Smooth muscle cell (in vitro differentiated cells): ENCODE data around the gene DGKE. TPM values are rescaled to one million over a fixed set of nuclear protein-coding genes. Genes with fewer than 3 reads are reported as not detected.

Experiments used
- DNase-seq: peaks from one replicate; lab custom pipeline; 2025; ENCODE audit not compliant: unreplicated experiment; lab: John Stamatoyannopoulos, UW
- H2AFZ ChIP-seq: fragments of 200-600 bp; sonication (generic); 2 replicates; pipeline ENCODE4 v1.6.0; 2016; ENCODE audit warnings: antibody characterized with exemption, low read depth, mild to moderate bottlenecking
- H3F3A ChIP-seq: fragments of 200-600 bp; sonication (generic); 2 replicates; pipeline ENCODE4 v1.6.0; 2017; ENCODE audit warnings: antibody characterized with exemption, low read depth
- H3K27ac ChIP-seq: fragments of 200-600 bp; sonication (generic); 2 replicates; pipeline ENCODE4 v1.5.1; 2016; ENCODE audit warnings: low read depth, mild to moderate bottlenecking
- H3K27me3 ChIP-seq: fragments of 200-600 bp; sonication (generic); 2 replicates; pipeline ENCODE4 v1.6.1; 2016; ENCODE audit warnings: low read depth, mild to moderate bottlenecking
- H3K36me3 ChIP-seq: fragments of 200-600 bp; sonication (generic); 2 replicates; pipeline ENCODE4 v1.5.1; 2016; ENCODE audit warnings: low read depth
- H3K4me1 ChIP-seq: fragments of 200-600 bp; sonication (generic); 2 replicates; pipeline ENCODE4 v1.5.1; 2016; ENCODE audit warnings: low read depth
- H3K4me2 ChIP-seq: fragments of 200-600 bp; sonication (generic); 2 replicates; pipeline ENCODE4 v1.6.0; 2016; ENCODE audit warnings: mild to moderate bottlenecking
- H3K4me3 ChIP-seq: fragments of 200-600 bp; sonication (generic); 2 replicates; pipeline ENCODE4 v1.5.1; 2016; ENCODE audit warnings: mild to moderate bottlenecking
- H3K79me2 ChIP-seq: fragments of 200-600 bp; sonication (generic); 2 replicates; pipeline ENCODE4 v1.6.0; 2016; ENCODE audit warnings: low read depth, mild to moderate bottlenecking
- H3K9ac ChIP-seq: fragments of 200-600 bp; sonication (generic); 2 replicates; pipeline ENCODE4 v1.6.0; 2016; ENCODE audit warnings: low read depth
- H3K9me3 ChIP-seq: fragments of 200-600 bp; sonication (generic); replicated peaks from 2 replicates; pipeline ENCODE4 v1.5.1; 2016; ENCODE audit warnings: low read depth
- H4K20me1 ChIP-seq: fragments of 200-600 bp; sonication (generic); 2 replicates; pipeline ENCODE4 v1.6.0; 2016; ENCODE audit warnings: low read depth
- WGBS: methylation state at CpG from one replicate; pipeline ENCODE4 v1.1.7; 2016; ENCODE audit warnings: low lambda C conversion rate; 5-methylcytosine and 5-hydroxymethylcytosine counted together
- polyA plus RNA-seq: library from polyadenylated mRNA; unstranded; fragments of >200 nt; fragmentation: Nextera tagmentation; extraction: Ambion mirVana; gene quantifications from 2 replicates; pipeline ENCODE4 v1.2.1, GENCODE V29; 2016
- total RNA-seq: library from RNA; depleted of rRNA; stranded (reverse); fragments of >200 nt; gene quantifications from 2 replicates; pipeline ENCODE4 v1.2.3, GENCODE V29; 2014
- TF ChIP-seq, protein P1 (sequence below): fragments of 200-600 bp; sonication (generic); IDR thresholded peaks from 2 replicates; pipeline ENCODE4 v1.5.1; 2017; ENCODE audit warnings: borderline replicate concordance, mild to moderate bottlenecking, antibody characterized with exemption; ENCODE audit not compliant: insufficient read depth, poor library complexity, severe bottlenecking

Gene DGKE
- total and polyA plus RNA-seq, 2 experiments from 2014 or later: 1.2 to 5.9 TPM

DNA sequence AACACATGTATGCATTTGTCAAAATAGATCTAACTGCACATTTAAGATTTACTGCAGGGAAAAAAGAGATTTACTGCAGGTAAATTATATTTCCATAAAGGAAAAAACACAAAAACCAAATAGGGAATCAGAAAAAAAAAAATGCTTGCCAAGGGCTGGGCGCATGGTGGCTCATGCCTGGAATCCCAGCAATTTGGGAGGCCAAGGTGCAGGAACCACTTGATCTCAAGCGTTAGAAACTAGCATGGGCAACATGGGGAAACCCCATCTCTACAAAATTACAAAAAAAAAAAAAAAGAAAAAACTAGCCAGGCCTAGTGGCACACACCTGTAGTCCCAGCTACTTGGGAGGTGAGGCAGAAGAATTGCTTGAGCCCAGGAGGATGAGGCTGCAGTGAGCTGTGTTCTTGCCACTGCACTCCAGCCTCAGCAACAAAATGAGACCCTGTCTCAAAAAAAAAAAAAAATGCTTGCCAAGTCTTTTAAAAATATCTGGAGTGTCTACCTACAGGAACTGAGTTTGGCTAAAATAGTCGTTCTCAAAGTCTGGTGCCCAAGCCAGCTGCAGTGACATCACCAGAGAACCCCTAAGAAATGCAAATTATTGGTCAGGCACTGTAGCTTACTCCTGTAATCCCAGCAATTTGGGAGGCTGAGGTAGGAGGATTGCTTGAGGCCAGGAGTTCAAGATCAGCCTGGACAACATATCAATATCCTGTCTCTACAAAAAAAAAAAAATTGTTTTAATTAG, 62.4 kb downstream of the DGKE start:
- Histone ChIP-seq H3K27me3 (no peaks in the 10 kb centered on the region), H3K4me1 (no peaks in the 10 kb centered on the region), H3K36me3 (no peaks in the 10 kb centered on the region), H3K9me3 (no peaks in the 10 kb centered on the region), H3K9ac (no peak overlapping the region), H3K79me2 (no peaks in the 10 kb centered on the region), H3K4me3 (no peak overlapping the region), H2AFZ (no peak overlapping the region), H3K27ac (no peak overlapping the region), H4K20me1 (no peaks in the 10 kb centered on the region), H3F3A (no peaks in the 10 kb centered on the region), H3K4me2 (no peak overlapping the region)
- no peak for DNase-seq
- TF ChIP-seq, protein P1, sequence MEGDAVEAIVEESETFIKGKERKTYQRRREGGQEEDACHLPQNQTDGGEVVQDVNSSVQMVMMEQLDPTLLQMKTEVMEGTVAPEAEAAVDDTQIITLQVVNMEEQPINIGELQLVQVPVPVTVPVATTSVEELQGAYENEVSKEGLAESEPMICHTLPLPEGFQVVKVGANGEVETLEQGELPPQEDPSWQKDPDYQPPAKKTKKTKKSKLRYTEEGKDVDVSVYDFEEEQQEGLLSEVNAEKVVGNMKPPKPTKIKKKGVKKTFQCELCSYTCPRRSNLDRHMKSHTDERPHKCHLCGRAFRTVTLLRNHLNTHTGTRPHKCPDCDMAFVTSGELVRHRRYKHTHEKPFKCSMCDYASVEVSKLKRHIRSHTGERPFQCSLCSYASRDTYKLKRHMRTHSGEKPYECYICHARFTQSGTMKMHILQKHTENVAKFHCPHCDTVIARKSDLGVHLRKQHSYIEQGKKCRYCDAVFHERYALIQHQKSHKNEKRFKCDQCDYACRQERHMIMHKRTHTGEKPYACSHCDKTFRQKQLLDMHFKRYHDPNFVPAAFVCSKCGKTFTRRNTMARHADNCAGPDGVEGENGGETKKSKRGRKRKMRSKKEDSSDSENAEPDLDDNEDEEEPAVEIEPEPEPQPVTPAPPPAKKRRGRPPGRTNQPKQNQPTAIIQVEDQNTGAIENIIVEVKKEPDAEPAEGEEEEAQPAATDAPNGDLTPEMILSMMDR: no peak
- WGBS: 82% methylated on average over 3 of the region's 3 CpGs

GRCh38 chr17:56896968-56897359, 63.0 kb downstream of the DGKE start:
- Histone ChIP-seq H3F3A (no peaks in the 10 kb centered on the region), H4K20me1 (no peaks in the 10 kb centered on the region), H2AFZ (no peak overlapping the region), H3K27me3 (no peaks in the 10 kb centered on the region), H3K9ac (no peak overlapping the region), H3K4me2 (no peak overlapping the region), H3K4me1 (no peaks in the 10 kb centered on the region), H3K4me3 (no peak overlapping the region), H3K79me2 (no peaks in the 10 kb centered on the region), H3K36me3 (no peaks in the 10 kb centered on the region), H3K9me3 (no peaks in the 10 kb centered on the region), H3K27ac (no peak overlapping the region)
- DNase-seq: no peak
- TF ChIP-seq, protein P1: no peak
- WGBS: 99% methylated on average over 4 of the region's 4 CpGs

DNA sequence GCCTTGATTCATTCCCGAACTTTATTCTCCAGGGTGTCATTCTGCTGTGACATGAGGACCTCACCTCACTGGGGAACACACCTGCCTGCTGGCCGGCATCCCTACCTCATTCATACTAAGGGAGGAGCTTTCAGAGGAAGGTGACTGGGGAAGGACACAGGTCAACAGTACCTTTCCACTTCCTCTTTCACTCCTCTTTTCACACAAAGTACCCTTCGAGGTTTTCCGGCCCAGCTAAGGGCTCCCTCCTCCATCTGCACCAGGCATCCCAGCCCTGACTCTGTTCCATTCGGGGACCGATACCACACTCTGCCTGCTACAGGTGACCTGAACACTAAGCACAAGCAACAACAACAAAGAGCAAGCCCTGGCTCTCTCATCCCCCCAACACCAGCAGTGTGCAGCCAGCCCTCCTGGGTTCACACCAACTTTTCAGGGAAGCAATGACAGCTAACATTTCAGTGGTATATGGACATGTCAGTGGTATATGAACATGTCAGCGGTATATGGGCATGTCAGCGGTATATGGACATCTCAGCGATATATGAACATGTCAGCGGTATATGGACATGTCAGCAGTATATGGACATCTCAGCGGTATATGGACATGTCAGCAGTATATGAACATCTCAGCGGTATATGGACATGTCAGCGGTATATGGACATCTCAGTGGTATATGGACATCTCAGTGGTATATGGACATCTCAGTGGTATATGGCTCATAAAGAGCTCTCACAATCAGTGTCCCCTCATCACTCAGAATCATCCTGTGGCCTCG, 63.9 kb downstream of the DGKE start:
- H3K79me2 ChIP-seq: no peaks in the 10 kb centered on the region
- no peak overlapping the region for H3K9ac ChIP-seq
- no peaks in the 10 kb centered on the region for H3K36me3 ChIP-seq
- no peaks in the 10 kb centered on the region for H3K4me1 ChIP-seq
- H3F3A ChIP-seq: no peaks in the 10 kb centered on the region
- no peak overlapping the region for H3K4me3 ChIP-seq
- H3K9me3 ChIP-seq: no peaks in the 10 kb centered on the region
- TF ChIP-seq, protein P1: no peak
- H3K27me3 ChIP-seq: no peaks in the 10 kb centered on the region
- no peak for DNase-seq
- H3K4me2 ChIP-seq: no peak overlapping the region
- H4K20me1 ChIP-seq: no peaks in the 10 kb centered on the region
- WGBS: 98% methylated on average over 14 of the region's 14 CpGs
- no peak overlapping the region for H3K27ac ChIP-seq
- H2AFZ ChIP-seq: no peak overlapping the region
